A549 treated with AZD9567 at 1 μM for 4 hours (cell line): ENCODE data around the gene KATNA1. TPM values are rescaled to one million over a fixed set of nuclear protein-coding genes. Genes with fewer than 3 reads are reported as not detected.

Experiments
- total RNA-seq: library from RNA; stranded (reverse); fragments of 200-300 nt; extraction: Qiagen RNA extraction; gene quantifications from 5 replicates; pipeline ENCODE4 v1.2.3, GENCODE V29; 2022; ENCODE audit not compliant: insufficient read depth

Gene KATNA1
- 10.4 to 14.7 TPM (median 11.5 TPM) in 5 replicates for total RNA-seq

GRCh38 chr6:149648148-149649145 is at the start of gene KATNA1:
Gene KATNA1, minus strand, starts transcription at chr6:149648714. Its CDS starts 10,167 bp downstream, at chr6:149638547.

GRCh38 chr6:149565527-149566409 is 82.7 kb downstream of the KATNA1 start, which contains the start of gene GINM1:
Gene GINM1, plus strand, starts transcription at chr6:149566375. Its CDS starts 40 bp downstream, at chr6:149566415.

GRCh38 chr6:149545754-149546471 is 102.6 kb downstream of the KATNA1 start, which contains the start of gene PPIL4:
Gene PPIL4, minus strand, starts transcription at chr6:149546043. Its CDS starts 38 bp downstream, at chr6:149546005.

Other genes starting within 250 kb of the KATNA1 start
- gene SUMO4, start 248.5 kb downstream of the KATNA1 start, total RNA-seq = 0.07 to 0.08 TPM in 2 of 5 replicates, not detected in the others
- gene ZC3H12D, start 163.7 kb downstream of the KATNA1 start, total RNA-seq = 0.03 to 0.12 TPM (median 0.06 TPM) in 4 of 5 replicates, not detected in the other
- gene PPIL4, start 102.7 kb downstream of the KATNA1 start, total RNA-seq = 10.8 to 21.4 TPM (median 14.1 TPM) in 5 replicates
- gene GINM1, start 82.3 kb downstream of the KATNA1 start, total RNA-seq = 23.8 to 40.7 TPM (median 26.2 TPM) in 5 replicates
- gene LATS1, start 69.4 kb upstream of the KATNA1 start, total RNA-seq = 6.0 to 8.9 TPM (median 8.2 TPM) in 5 replicates
- 13.3 to 25.3 TPM (median 15.6 TPM) in 5 replicates for gene NUP43, start 97.8 kb upstream of the KATNA1 start, total RNA-seq
- 86.1 to 106 TPM (median 88.8 TPM) in 5 replicates for gene PCMT1, start 101.0 kb upstream of the KATNA1 start, total RNA-seq
- gene LRP11, start 215.6 kb upstream of the KATNA1 start, total RNA-seq = 25.2 to 36.5 TPM (median 34.9 TPM) in 5 replicates
- gene RAET1E, start 249.4 kb upstream of the KATNA1 start, total RNA-seq = 1.5 to 2.9 TPM (median 1.9 TPM) in 4 of 5 replicates, not detected in the other